ENCODE results near the gene AKNA. TPM values are rescaled to one million over a fixed set of nuclear protein-coding genes. Genes with fewer than 3 reads are reported as not detected.

Gene AKNA
- total RNA-seq, 3 donors from 2014 or later (not counting 1 experiment from before 2014, with no cell fraction given): 577 to 743 (median 676) TPM

GRCh38 chr9:114386361-114386885 is 1.4 kb downstream of the AKNA start:
- Histone ChIP-seq H3K4me3 (ENCODE audit: low read length) (peak overlapping the region; percentile 88), H3K27me3 (ENCODE audit: control insufficient read depth, insufficient read depth, low read length) (no peaks in the 10 kb centered on the region), H3K9me3 (ENCODE audit: control insufficient read depth, insufficient read depth, low read length) (no peaks in the 10 kb centered on the region), H3K27ac (ENCODE audit: low read length) (peak overlapping the region; percentile 100), H3K36me3 (ENCODE audit: control insufficient read depth, insufficient read depth, low read length) (peaks cover 14% of the 10 kb centered on the region), H3K4me1 (ENCODE audit: control insufficient read depth, insufficient read depth, low read length) (peaks cover 74% of the 10 kb centered on the region)
- under 1% methylated on average over 9 of the region's 10 CpGs for WGBS (ENCODE audit: insufficient coverage)
- no peak for ATAC-seq
- Mint-ChIP-seq H3K4me3 (peak overlapping the region; percentile 97), H3K27ac (peak overlapping the region; percentile 79 to 98), H3K4me1 (peaks cover 89 to 95% of the 10 kb centered on the region in 2 donors), H3K27me3 (ENCODE audit: low read depth in 2 of 2) (no peaks in the 10 kb centered on the region), H3K36me3 (peaks cover 15% of the 10 kb centered on the region), H3K9me3 (no peaks in the 10 kb centered on the region)
- no peak for DNase-seq
- intact Hi-C loops (cut with micrococcal nuclease): loop anchor here (1.0 to 10.0 kb wide), 3 partner anchors 12 to 812 kb away; no protein-coding TSS in a partner anchor
- TF ChIP-seq CTCF (IDR thresholded peaks at IDR 0.05): no peak

- peak; percentile 87 to 96 for DNase-seq
- Histone ChIP-seq H3K36me3 (ENCODE audit: control insufficient read depth, insufficient read depth, low read length) (peaks cover 22% of the 10 kb centered on the region), H3K4me3 (ENCODE audit: low read length) (peak overlapping the region; percentile 88), H3K27me3 (ENCODE audit: control insufficient read depth, insufficient read depth, low read length) (no peaks in the 10 kb centered on the region), H3K4me1 (ENCODE audit: control insufficient read depth, insufficient read depth, low read length) (peaks cover 77% of the 10 kb centered on the region), H3K27ac (ENCODE audit: low read length) (peak overlapping the region; percentile 100), H3K9me3 (ENCODE audit: control insufficient read depth, insufficient read depth, low read length) (no peaks in the 10 kb centered on the region)
- no peak for TF ChIP-seq CTCF (IDR thresholded peaks at IDR 0.05)
- H3K4me3 Mint-ChIP-seq: peak overlapping the region; percentile 97
- peaks cover 15% of the 10 kb centered on the region for H3K36me3 Mint-ChIP-seq
- H3K4me1 Mint-ChIP-seq: peaks cover 88 to 94% of the 10 kb centered on the region in 2 donors
- peak overlapping the region; percentile 79 to 98 for H3K27ac Mint-ChIP-seq
- H3K9me3 Mint-ChIP-seq: no peaks in the 10 kb centered on the region
- intact Hi-C loops (cut with micrococcal nuclease): loop anchor here (1.0 to 10.0 kb wide), 5 partner anchors 12 to 811 kb away; no protein-coding TSS in a partner anchor
- peak; percentile 60 to 88 (median 74) for ATAC-seq
- no peaks in the 10 kb centered on the region for H3K27me3 Mint-ChIP-seq (ENCODE audit: low read depth in 2 of 2)
- 0% methylated on average over 10 of the region's 11 CpGs for WGBS (ENCODE audit: insufficient coverage)
Observed at GRCh38 chr9:114385397-114386181, 2.2 kb downstream of the AKNA start.

GRCh38 chr9:114384836-114385396 is 2.9 kb downstream of the AKNA start:
- H3K9me3 Mint-ChIP-seq: no peaks in the 10 kb centered on the region
- 15% methylated on average over 7 of the region's 7 CpGs for WGBS (ENCODE audit: insufficient coverage)
- no peaks in the 10 kb centered on the region for H3K27me3 Mint-ChIP-seq (ENCODE audit: low read depth in 2 of 2)
- H3K4me3 Mint-ChIP-seq: peak overlapping the region; percentile 97
- H3K4me1 Mint-ChIP-seq: peaks cover 86 to 91% of the 10 kb centered on the region in 2 donors
- intact Hi-C loops (cut with micrococcal nuclease): loop anchor here (1.0 to 10.0 kb wide), 4 partner anchors 12 to 810 kb away; no protein-coding TSS in a partner anchor
- H3K36me3 Mint-ChIP-seq: peaks cover 15% of the 10 kb centered on the region
- peaks cover 76% of the 10 kb centered on the region for H3K4me1 ChIP-seq (ENCODE audit: control insufficient read depth, insufficient read depth, low read length)
- H3K36me3 ChIP-seq (ENCODE audit: control insufficient read depth, insufficient read depth, low read length): peaks cover 29% of the 10 kb centered on the region
- ATAC-seq (no peak), DNase-seq (no peak)
- H3K4me3 ChIP-seq (ENCODE audit: low read length): peak overlapping the region; percentile 88
- peak overlapping the region; percentile 100 for H3K27ac ChIP-seq (ENCODE audit: low read length)
- H3K27me3 ChIP-seq (ENCODE audit: control insufficient read depth, insufficient read depth, low read length): no peaks in the 10 kb centered on the region
- TF ChIP-seq CTCF (IDR thresholded peaks at IDR 0.05): no peak
- no peaks in the 10 kb centered on the region for H3K9me3 ChIP-seq (ENCODE audit: control insufficient read depth, insufficient read depth, low read length)
- peak overlapping the region; percentile 79 to 98 for H3K27ac Mint-ChIP-seq

Data from natural killer cell (primary cell).